Activated T-cell treated with anti-CD3 and anti-CD28 coated beads, Interleukin-2, amount 50 U/mL, for 4 hours (primary cell): ENCODE data around the gene INPP4B. TPM values are rescaled to one million over a fixed set of nuclear protein-coding genes. Genes with fewer than 3 reads are reported as not detected.
"Not testable (repeated sequence)": the region's sequence is repeated elsewhere in the genome, so short reads cannot be mapped to it uniquely, and the experiment has no call there.

Experiments
- ATAC-seq, 2 donors: fragments of 200-7000 bp; cut with Tn5 transposase; one replicate each; pipeline ENCODE4 v1.10.0; 2021
- DNase-seq: peaks from one replicate; pipeline ENCODE4 v3.0.0-alpha.2; 2020
- H3K27me3 Mint-ChIP-seq: one replicate; pipeline ENCODE4 v1.8.0; 2021; ENCODE audit warnings: low read depth, mixed read lengths
- H3K36me3 Mint-ChIP-seq: one replicate; pipeline ENCODE4 v1.8.0; 2022; ENCODE audit warnings: mixed read lengths; ENCODE audit not compliant: insufficient read depth
- H3K4me1 Mint-ChIP-seq: one replicate; pipeline ENCODE4 v1.8.0; 2021; ENCODE audit warnings: low read depth, mixed read lengths
- H3K4me3 Mint-ChIP-seq: one replicate; pipeline ENCODE4 v1.8.0; 2021; ENCODE audit warnings: mild to moderate bottlenecking, moderate library complexity, mixed read lengths
- H3K9me3 Mint-ChIP-seq: one replicate; pipeline ENCODE4 v1.8.0; 2021; ENCODE audit warnings: mixed read lengths
- total RNA-seq, 3 donors: library from RNA; stranded (reverse); gene quantifications; one replicate each; pipeline ENCODE4 v1.2.1, GENCODE V29; 2021

INPP4B gene
- total RNA-seq, 3 donors from 2014 or later, result 93.2 to 99.0 (median 93.4) TPM

DNA sequence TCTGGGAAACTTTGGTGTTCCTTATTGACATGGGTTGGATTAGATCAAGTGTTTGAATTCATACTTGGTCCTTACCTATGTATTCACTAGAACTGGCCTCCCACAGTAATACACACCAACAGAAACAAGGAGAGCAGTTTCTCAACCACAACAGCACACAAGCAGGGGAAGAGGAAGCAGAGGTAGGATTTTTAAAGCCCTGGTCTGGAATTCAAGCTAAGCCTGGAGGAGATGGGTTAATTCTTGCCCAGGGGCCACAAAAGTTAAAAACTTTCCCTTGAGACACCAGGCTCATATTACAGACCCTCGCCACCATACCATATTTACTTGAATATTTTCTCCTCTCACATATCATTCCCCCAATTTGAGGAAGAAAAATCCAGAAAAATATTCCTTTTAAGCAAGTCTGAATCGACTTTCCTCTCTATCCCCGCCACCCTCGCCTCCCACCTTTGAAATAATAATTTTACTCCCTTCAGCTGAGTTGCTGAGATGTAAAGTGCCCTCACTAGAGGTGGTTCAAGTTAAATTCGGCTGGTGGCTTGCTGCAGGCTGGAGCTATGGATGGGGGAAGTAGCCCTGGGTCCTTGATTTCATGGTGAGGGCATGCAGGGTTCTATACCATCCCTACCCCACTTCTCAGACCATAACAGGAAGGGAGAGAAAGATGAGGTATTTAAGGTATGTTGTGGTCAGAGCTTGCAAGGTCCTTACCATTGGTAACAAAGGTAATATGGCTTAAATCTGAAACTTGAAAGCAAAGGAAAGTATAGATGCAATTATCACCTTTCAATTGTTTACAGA lies 440.2 kb downstream of the INPP4B start:
- Mint-ChIP-seq H3K4me3 (peak overlapping the region; percentile 97), H3K4me1 (peaks cover 50% of the 10 kb centered on the region), H3K27me3 (no peaks in the 10 kb centered on the region), H3K36me3 (peaks cover 14% of the 10 kb centered on the region), H3K9me3 (no peaks in the 10 kb centered on the region)
- ATAC-seq, result peak; percentile 3 to 10
- no peak for DNase-seq

DNA sequence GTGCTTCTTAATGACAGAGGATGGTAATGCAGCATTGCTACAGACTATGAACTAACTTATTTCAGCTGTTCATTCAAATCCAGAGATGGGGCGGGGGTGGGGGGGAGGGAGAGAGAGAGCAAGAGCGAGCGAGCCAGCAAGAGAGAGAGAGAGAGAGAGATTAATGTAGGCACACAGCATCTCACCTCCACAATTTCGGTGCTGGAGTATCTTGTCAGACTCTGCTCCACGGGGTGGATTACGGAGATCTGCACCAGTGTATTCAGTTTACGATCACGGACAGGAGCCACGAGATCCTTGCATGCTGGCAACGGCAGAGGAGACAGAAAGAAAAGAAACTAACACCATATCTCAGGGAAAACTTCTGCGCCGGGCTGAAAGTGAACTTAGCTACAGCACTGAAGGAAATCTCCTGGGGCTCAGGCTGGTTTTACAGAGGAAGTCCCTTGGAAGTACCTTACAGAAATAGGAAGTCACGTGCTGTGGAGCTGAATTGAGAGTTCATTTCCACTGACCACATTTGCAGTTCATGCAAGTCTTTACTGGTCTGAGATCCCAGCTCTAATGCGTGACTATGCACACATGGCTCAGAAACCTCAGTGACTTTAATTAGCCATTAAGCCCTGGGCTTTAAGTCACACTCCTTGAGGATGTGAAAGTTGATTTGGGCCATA lies 440.9 kb downstream of the INPP4B start:
- DNase-seq (peak; percentile 25), ATAC-seq (peak; percentile 49 to 59)
- no peaks in the 10 kb centered on the region for H3K27me3 Mint-ChIP-seq
- peak overlapping the region; percentile 97 for H3K4me3 Mint-ChIP-seq
- H3K4me1 Mint-ChIP-seq, result peaks cover 51% of the 10 kb centered on the region
- no peaks in the 10 kb centered on the region for H3K9me3 Mint-ChIP-seq
- peaks cover 20% of the 10 kb centered on the region for H3K36me3 Mint-ChIP-seq

DNA sequence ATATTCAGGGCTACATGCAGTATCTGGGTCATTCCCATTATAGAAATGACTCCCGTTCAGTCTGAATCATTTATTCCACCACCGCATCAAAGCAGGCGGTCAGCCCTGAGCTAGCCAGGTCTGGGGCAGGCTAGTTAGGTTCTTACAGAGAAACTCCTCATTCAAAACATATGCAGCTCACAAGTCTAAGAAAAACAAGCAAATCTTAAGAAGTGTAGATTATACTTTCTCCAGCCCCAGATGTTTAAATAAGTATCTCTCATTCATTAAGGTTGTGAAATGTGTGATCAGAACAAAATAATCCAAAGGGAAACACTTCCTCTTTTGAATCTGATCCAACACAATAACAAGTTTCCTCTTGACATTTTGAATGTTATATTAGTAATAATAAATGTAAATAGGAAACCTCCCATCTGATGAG lies 441.9 kb downstream of the INPP4B start:
- no peaks in the 10 kb centered on the region for H3K9me3 Mint-ChIP-seq
- peak overlapping the region; percentile 97 for H3K4me3 Mint-ChIP-seq
- DNase-seq (peak; percentile 18), ATAC-seq (no peak)
- no peaks in the 10 kb centered on the region for H3K27me3 Mint-ChIP-seq
- H3K36me3 Mint-ChIP-seq, result peaks cover 25% of the 10 kb centered on the region
- peaks cover 51% of the 10 kb centered on the region for H3K4me1 Mint-ChIP-seq

DNA sequence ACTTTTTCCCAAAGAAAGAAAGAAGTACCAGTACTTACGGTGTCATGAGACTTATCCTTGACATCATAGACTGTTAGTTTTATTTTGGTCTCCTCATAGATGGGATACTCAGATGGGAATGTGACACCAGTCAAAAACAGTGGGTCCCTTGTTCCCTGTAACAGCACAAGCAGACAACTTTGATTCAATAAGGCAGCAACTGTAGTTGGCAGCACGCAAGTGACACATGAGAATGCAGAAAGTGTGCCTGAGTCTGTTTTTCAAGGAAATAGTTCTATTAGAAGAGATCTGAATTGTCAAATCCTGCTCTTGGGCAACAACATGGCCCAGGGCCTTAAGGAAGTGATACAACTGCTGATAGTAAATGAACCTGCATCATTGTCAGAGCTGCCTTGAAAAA lies 443.2 kb downstream of the INPP4B start:
- H3K27me3 Mint-ChIP-seq, result no peaks in the 10 kb centered on the region
- H3K4me1 Mint-ChIP-seq, result peaks cover 46% of the 10 kb centered on the region
- DNase-seq (no peak), ATAC-seq (no peak)
- peak overlapping the region; percentile 88 for H3K4me3 Mint-ChIP-seq
- no peaks in the 10 kb centered on the region for H3K9me3 Mint-ChIP-seq
- H3K36me3 Mint-ChIP-seq, result peaks cover 31% of the 10 kb centered on the region

DNA sequence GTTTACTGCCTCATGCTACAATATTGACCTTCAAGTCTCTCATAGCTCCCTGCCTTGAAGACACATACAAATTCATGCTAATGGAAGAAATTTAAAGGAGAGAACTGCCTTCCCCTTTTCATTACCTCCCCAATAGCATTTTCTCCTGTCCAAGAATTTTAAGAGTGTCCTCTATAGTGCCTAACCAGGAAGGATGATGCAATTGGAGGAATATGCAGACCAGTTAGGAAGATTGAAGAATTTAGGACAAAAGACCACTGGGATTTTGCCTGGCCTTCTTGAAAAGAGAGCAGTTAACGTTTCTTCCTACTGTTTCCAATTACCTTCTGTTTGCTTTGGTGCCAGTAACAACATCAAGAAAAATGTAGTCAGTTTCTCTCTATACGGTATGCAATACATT lies 443.9 kb downstream of the INPP4B start:
- ATAC-seq (no peak), DNase-seq (no peak)
- Mint-ChIP-seq H3K9me3 (no peaks in the 10 kb centered on the region), H3K4me3 (peak overlapping the region; percentile 88), H3K27me3 (no peaks in the 10 kb centered on the region), H3K36me3 (peaks cover 31% of the 10 kb centered on the region), H3K4me1 (peaks cover 43% of the 10 kb centered on the region)

DNA sequence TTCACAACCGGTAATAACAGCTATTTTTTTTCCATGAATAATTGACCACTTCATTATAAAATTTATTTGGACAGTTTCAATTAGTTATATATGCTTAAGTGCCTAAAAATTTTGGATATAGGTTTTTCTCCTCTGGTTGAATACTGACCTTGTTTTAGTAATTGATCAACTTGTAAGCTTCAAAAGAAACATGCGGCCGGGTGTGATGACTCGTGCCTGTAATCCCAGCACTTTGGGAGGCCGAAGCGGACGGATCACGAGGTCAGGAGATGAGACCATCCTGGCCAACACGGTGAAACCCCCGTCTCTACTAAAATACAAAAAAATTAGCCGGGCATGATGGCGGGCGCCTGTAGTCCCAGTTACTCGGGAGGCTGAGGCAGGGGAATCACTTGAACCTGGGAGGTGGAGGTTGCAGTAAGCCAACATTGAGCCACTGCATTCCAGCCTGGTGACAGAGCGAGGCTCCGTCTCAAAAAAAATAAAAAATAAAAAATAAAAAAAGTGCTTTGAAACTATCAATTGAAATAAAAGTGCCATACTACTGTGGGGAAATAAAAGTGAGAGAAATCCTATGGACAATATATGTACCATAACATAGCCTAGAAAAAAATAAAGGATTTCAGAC lies 448.6 kb downstream of the INPP4B start:
- ATAC-seq, H3K27me3 Mint-ChIP-seq, DNase-seq, H3K9me3 Mint-ChIP-seq: not testable (repeated sequence)
- Mint-ChIP-seq H3K36me3 (peaks cover 60% of the 10 kb centered on the region), H3K4me3 (peak overlapping the region; percentile 77), H3K4me1 (peaks cover 66% of the 10 kb centered on the region)

DNA sequence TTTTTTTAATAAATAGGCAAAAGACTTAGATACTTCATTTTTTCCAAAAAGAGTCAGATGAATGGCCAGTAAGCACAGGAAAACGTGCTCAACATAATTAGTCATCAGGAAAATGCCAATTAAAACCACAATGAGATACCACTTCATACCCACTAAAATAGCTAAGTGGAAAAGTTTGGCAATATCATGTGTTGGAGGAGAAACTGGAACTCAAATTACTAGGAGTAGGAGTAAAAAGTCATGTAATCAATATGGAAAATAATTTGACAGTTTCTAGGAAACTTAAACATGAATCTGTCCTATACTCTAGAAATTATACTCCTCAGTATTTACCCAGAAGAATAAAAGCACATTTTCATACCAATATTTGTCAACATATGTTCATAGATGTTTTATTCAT lies 449.8 kb downstream of the INPP4B start:
- Mint-ChIP-seq H3K27me3 (no peaks in the 10 kb centered on the region), H3K9me3 (no peaks in the 10 kb centered on the region), H3K4me1 (peaks cover 77% of the 10 kb centered on the region), H3K36me3 (peaks cover 58% of the 10 kb centered on the region), H3K4me3 (peak overlapping the region; percentile 77)
- DNase-seq, result no peak
- peak; percentile 62 to 68 for ATAC-seq

DNA sequence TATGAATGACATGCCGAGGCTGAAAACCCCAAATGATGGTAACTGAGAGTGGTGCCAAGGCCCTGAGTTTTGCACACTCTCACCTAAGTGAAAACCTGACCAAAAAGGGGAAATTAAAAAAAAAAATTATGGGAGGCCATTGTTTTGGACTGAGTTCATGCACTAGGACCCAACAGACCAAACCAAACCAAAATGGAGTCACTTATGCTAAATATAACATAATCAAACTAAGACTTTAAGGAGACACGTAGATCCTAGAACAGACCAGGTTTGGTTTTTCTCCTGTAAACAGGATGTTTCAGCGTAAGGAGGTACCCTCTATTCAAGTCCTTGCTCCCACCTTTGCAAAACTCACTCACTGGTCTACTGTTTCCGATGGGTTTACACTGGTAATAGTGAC lies 453.0 kb downstream of the INPP4B start:
- H3K36me3 Mint-ChIP-seq, result peaks cover 41% of the 10 kb centered on the region
- DNase-seq (no peak), ATAC-seq (no peak)
- H3K27me3 Mint-ChIP-seq, result no peaks in the 10 kb centered on the region
- no peaks in the 10 kb centered on the region for H3K9me3 Mint-ChIP-seq
- H3K4me1 Mint-ChIP-seq, result peaks cover 86% of the 10 kb centered on the region
- no peak overlapping the region for H3K4me3 Mint-ChIP-seq

DNA sequence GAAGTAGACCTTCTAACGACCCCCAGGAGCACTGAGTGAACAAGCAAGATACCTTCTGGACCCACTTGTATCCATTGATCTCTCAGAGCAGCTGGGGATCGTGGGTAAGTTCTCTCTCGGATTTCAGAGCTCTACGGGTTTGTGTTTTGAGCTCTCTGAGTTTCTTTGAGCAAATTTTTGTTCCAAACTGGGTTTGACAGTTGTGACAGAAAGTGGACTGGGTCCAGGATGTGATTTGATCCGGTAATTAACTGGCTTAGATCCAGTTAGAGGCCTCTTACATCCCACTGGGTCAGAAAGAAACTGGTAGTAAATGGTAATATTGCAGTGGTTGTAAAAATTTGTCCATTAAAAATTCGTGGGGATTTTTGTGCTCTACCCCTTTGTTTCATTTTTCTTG lies 459.2 kb downstream of the INPP4B start:
- no peak for DNase-seq
- Mint-ChIP-seq H3K27me3 (no peaks in the 10 kb centered on the region), H3K9me3 (no peaks in the 10 kb centered on the region), H3K36me3 (peaks cover 40% of the 10 kb centered on the region), H3K4me3 (peak overlapping the region; percentile 74), H3K4me1 (peaks cover 79% of the 10 kb centered on the region)
- no peak for ATAC-seq

DNA sequence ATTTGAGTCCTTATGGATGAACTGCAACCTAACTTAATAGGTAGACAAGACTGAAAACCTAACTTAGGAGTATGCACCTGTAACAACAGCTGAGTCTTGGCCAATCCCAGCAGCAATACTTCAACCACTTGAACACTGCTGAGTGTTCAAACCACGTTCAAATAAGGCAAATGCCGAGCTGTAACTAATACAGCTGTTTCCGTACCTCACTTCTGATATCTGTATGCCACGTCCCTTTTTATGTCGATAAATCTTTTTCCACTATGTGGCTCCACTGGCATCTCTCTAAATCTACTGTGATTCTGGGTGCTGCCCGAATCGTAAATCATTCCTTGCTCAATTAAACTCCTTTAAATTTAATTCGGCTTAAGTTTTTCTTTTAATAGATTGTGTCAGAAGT lies 459.7 kb downstream of the INPP4B start:
- no peaks in the 10 kb centered on the region for H3K9me3 Mint-ChIP-seq
- peak overlapping the region; percentile 74 for H3K4me3 Mint-ChIP-seq
- H3K4me1 Mint-ChIP-seq, result peaks cover 75% of the 10 kb centered on the region
- ATAC-seq, result peak in 1 of 2 donors; percentile 32
- H3K27me3 Mint-ChIP-seq, result no peaks in the 10 kb centered on the region
- H3K36me3 Mint-ChIP-seq, result peaks cover 40% of the 10 kb centered on the region
- DNase-seq, result no peak

DNA sequence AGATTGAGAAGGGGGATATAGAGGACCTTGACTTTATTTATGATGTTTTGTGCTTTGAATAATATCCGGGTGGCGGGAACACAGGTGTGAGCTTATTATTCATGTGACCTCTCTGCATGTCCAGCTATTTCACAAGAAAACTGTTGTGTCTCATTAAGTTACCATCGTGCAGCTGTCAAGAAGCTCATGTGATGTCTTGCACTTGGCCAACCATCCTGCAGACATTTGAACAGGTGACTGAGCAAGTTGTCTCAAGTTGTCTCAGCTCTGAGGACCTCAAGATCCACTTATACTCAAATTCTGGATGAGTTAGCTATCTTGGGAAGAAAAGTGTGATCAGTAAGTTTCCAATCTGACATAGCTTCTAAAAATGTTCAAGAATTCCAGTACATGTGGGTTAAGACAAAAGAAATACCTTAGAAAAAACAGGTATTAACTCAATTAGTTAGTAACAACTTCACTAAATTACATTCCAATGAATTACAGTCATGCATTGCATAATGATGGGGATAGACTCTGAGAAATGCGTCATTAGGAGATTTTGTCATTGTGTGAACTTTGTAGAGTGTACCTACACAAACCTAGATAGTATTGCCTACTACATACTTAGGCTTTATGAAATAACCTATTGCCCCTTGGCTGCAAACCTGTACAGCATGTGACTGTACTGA lies 462.2 kb downstream of the INPP4B start:
- Mint-ChIP-seq H3K27me3 (no peaks in the 10 kb centered on the region), H3K4me1 (peaks cover 74% of the 10 kb centered on the region), H3K4me3 (no peak overlapping the region), H3K36me3 (peaks cover 45% of the 10 kb centered on the region), H3K9me3 (no peaks in the 10 kb centered on the region)
- ATAC-seq, result no peak
- DNase-seq, result no peak

DNA sequence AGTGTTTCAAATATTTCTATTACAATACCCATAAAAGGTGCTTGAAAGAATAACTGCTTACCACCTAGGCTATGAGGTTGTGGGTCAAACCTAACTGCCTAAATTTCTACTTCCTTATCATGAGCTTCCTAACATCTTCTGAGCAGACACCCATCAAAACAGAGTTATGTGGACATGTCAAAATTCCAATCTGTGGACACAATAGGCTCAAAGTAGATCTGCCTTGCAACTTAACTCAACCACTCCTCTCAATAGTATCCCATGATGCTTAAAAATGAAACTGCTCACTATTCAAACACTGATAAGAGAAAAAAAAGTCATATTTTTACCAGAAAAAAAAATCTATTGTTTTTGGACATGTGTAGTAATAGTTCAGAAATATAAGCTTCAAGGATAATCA lies 462.7 kb downstream of the INPP4B start:
- ATAC-seq, result no peak
- no peak overlapping the region for H3K4me3 Mint-ChIP-seq
- no peaks in the 10 kb centered on the region for H3K9me3 Mint-ChIP-seq
- peaks cover 73% of the 10 kb centered on the region for H3K4me1 Mint-ChIP-seq
- DNase-seq, result no peak
- H3K36me3 Mint-ChIP-seq, result peaks cover 44% of the 10 kb centered on the region
- no peaks in the 10 kb centered on the region for H3K27me3 Mint-ChIP-seq

DNA sequence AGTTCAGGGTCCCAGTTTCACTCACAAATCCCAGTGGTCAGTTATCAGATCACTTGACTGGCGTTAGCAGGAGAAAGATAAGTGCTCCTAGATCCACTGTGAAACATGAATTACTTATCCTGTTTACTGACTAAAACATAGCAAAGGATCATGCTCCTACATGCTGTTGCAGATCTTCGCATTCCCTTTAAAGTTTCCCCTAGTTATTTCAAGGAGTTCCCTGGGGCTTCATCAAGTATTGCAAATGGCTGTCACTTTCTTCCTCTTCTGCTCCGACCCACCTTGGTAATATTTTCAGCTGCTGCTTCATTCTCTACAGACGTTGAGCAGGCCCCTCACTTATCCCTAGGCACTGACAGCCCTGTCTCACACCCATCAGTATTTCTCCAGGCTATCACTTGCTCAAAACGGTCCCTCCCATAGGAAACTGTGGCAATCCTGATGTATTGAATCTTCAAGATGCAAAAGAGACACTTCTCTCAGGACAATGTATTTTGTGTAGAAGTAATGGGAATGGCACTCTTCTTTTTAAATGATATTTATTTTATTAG lies 466.0 kb downstream of the INPP4B start:
- Mint-ChIP-seq H3K36me3 (peaks cover 27% of the 10 kb centered on the region), H3K9me3 (no peaks in the 10 kb centered on the region), H3K4me3 (no peak overlapping the region), H3K4me1 (peaks cover 74% of the 10 kb centered on the region), H3K27me3 (no peaks in the 10 kb centered on the region)
- DNase-seq, result no peak
- ATAC-seq, result no peak
